ENCODE measurements around the gene EHD4. TPM values are rescaled to one million over a fixed set of nuclear protein-coding genes. Genes with fewer than 3 reads are reported as not detected.

EHD4 gene
- total and polyA plus RNA-seq, 12 donors: 23.4 to 62.7 (median 43.2) TPM

- ATAC-seq (no peak), DNase-seq (no peak)
- Histone ChIP-seq H3K27ac (no peak overlapping the region), H3K9me3 (no peaks in the 10 kb centered on the region), H3K27me3 (no peaks in the 10 kb centered on the region), H3K4me3 (no peak overlapping the region), H3K36me3 (peaks cover 0 to 10% (median 0%) of the 10 kb centered on the region in 9 donors), H3K4me1 (peaks cover 0 to 8% (median 4%) of the 10 kb centered on the region in 9 donors)
- intact Hi-C loops (cut with DNase I): no loop called here
- TF ChIP-seq, protein P1, sequence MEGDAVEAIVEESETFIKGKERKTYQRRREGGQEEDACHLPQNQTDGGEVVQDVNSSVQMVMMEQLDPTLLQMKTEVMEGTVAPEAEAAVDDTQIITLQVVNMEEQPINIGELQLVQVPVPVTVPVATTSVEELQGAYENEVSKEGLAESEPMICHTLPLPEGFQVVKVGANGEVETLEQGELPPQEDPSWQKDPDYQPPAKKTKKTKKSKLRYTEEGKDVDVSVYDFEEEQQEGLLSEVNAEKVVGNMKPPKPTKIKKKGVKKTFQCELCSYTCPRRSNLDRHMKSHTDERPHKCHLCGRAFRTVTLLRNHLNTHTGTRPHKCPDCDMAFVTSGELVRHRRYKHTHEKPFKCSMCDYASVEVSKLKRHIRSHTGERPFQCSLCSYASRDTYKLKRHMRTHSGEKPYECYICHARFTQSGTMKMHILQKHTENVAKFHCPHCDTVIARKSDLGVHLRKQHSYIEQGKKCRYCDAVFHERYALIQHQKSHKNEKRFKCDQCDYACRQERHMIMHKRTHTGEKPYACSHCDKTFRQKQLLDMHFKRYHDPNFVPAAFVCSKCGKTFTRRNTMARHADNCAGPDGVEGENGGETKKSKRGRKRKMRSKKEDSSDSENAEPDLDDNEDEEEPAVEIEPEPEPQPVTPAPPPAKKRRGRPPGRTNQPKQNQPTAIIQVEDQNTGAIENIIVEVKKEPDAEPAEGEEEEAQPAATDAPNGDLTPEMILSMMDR (IDR thresholded peaks at IDR 0.05): no peak
- WGBS, 2 donors: 80 to 85% methylated on average over 8 of the region's 8 CpGs
These were observed 106.1 kb downstream of the EHD4 start for GRCh38 chr15:41866263-41866703.

DNA sequence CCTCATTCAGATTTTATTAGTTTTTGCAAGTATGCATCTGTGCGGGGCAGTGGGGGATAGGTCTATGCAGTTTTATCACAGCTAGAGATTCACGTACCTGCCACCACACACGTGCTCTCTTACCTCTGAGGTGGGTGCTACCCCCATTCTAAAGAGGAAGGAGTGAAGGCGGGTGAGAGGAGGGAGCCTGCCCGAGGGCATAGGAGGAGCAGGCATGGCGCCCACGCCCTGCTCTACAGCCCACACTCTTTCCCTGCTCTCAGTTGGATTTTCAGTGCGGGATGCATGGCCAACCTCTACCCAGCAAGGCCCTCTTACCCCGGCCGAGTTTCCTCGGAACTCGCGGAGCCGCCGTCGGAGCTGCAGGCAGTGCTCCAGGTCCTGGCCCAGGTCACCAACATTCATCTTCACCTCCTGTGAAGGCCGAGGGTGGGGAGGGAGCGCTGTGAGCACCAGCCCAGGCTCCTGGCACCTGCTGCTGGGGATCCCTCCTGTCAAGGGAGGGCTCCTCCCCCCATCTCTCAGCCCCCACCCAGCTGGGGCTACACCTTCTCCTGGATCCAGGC lies 106.8 kb downstream of the EHD4 start:
- no peak for ATAC-seq
- Histone ChIP-seq H3K27ac (no peak overlapping the region), H3K9me3 (no peaks in the 10 kb centered on the region), H3K4me3 (no peak overlapping the region), H3K36me3 (peaks cover 0 to 10% (median 0%) of the 10 kb centered on the region in 9 donors), H3K27me3 (no peaks in the 10 kb centered on the region), H3K4me1 (peaks cover 0 to under 1% (median 0%) of the 10 kb centered on the region in 9 donors)
- TF ChIP-seq, protein P1 (IDR thresholded peaks at IDR 0.05): no peak
- intact Hi-C loops (cut with DNase I): no loop called here
- 89 to 92% methylated on average over 18 of the region's 18 CpGs for WGBS, 2 donors
- DNase-seq: no peak

GRCh38 chr15:41862515-41863116 lies 109.7 kb downstream of the EHD4 start:
- WGBS, 2 donors: 85 to 91% methylated on average over 19 of the region's 19 CpGs
- Histone ChIP-seq H3K9me3 (no peaks in the 10 kb centered on the region), H3K4me1 (peaks cover 0 to 5% (median 0%) of the 10 kb centered on the region in 9 donors), H3K27me3 (no peaks in the 10 kb centered on the region), H3K4me3 (no peak overlapping the region), H3K36me3 (peaks cover 0 to 10% (median 0%) of the 10 kb centered on the region in 9 donors), H3K27ac (no peak overlapping the region)
- intact Hi-C loops (cut with DNase I): no loop called here
- ATAC-seq (no peak), DNase-seq (no peak)
- TF ChIP-seq, protein P1 (IDR thresholded peaks at IDR 0.05): no peak

- 92 to 95% methylated on average over 18 of the region's 18 CpGs for WGBS, 2 donors
- Histone ChIP-seq H3K36me3 (peaks cover 0 to 9% (median 0%) of the 10 kb centered on the region in 9 donors), H3K4me3 (no peak overlapping the region), H3K27ac (no peak overlapping the region), H3K4me1 (peaks cover 0 to 5% (median 0%) of the 10 kb centered on the region in 9 donors), H3K9me3 (no peaks in the 10 kb centered on the region), H3K27me3 (no peaks in the 10 kb centered on the region)
- ATAC-seq (no peak), DNase-seq (no peak)
- TF ChIP-seq, protein P1 (IDR thresholded peaks at IDR 0.05): no peak
- intact Hi-C loops (cut with DNase I): no loop called here
These were observed 110.5 kb downstream of the EHD4 start for GRCh38 chr15:41861736-41862356.
